Measurements from ENCODE around the gene ISOC2.

DNA sequence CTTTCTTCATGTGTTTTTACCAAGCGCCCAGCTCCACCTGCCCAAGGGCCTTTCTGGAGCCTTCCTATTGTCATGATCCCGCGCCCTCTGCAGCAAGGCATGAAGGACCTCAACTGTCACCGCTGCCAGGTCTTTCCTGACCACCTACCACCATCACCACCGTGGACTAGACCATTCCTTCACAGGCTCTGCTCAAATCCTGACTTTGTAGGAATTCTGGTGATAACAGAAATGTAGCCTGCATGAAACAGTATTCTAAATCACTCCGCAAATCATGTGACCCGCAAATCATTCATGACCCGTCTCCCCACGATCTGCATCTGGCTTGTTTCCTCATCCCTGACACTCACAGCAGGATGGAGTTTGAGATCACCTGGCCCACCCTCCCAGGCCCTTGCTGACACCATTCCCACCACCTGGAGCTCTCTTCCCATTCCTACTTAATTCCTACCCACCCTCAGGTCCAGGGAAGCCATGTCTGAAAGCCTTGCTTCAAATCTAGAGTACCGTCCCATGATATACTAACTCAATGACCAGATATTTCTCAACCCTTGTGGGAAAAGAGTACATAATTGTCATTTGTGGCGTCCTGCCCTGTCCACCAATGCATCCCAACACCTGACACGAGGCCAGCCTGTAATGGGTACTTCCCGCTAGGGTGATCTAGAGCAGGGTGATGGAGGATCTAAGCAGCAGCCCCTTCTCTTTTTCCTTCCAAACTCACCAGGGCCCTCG is 55.2 kb downstream of the ISOC2 start:
- TF ChIP-seq CTCF (IDR thresholded peaks at IDR 0.05; ENCODE audit: insufficient read depth, low read length) (no peak), POLR2AphosphoS5 (IDR thresholded peaks at IDR 0.05; ENCODE audit: low read depth) (no peak), GABPA (IDR thresholded peaks at IDR 0.05; ENCODE audit: low read depth) (no peak)
- TF ChIP-seq, protein P1, sequence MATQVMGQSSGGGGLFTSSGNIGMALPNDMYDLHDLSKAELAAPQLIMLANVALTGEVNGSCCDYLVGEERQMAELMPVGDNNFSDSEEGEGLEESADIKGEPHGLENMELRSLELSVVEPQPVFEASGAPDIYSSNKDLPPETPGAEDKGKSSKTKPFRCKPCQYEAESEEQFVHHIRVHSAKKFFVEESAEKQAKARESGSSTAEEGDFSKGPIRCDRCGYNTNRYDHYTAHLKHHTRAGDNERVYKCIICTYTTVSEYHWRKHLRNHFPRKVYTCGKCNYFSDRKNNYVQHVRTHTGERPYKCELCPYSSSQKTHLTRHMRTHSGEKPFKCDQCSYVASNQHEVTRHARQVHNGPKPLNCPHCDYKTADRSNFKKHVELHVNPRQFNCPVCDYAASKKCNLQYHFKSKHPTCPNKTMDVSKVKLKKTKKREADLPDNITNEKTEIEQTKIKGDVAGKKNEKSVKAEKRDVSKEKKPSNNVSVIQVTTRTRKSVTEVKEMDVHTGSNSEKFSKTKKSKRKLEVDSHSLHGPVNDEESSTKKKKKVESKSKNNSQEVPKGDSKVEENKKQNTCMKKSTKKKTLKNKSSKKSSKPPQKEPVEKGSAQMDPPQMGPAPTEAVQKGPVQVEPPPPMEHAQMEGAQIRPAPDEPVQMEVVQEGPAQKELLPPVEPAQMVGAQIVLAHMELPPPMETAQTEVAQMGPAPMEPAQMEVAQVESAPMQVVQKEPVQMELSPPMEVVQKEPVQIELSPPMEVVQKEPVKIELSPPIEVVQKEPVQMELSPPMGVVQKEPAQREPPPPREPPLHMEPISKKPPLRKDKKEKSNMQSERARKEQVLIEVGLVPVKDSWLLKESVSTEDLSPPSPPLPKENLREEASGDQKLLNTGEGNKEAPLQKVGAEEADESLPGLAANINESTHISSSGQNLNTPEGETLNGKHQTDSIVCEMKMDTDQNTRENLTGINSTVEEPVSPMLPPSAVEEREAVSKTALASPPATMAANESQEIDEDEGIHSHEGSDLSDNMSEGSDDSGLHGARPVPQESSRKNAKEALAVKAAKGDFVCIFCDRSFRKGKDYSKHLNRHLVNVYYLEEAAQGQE (IDR thresholded peaks at IDR 0.05; ENCODE audit: insufficient replicate concordance, low read depth): no peak
